A549 (cell line): ENCODE measurements around the gene FNIP2. TPM values are rescaled to one million over a fixed set of nuclear protein-coding genes. Genes with fewer than 3 reads are reported as not detected.

ENCODE experiments used
- ATAC-seq, 2 experiments: fragments of 200-7000 bp in 1 of 2; fragments of >200 bp in 1 of 2; cut with Nextera tagmentation in 1 of 2; cut with Tn5 transposase in 1 of 2; 3 replicates each; pipeline versions ENCODE4 v1.8.0 to v1.9.1; 2018 to 2020; ENCODE audit warnings: mild to moderate bottlenecking in 1 of 2, moderate library complexity in 1 of 2
- CTCF ChIA-PET: fragments of 300-600 bp; sonication (Branson Sonifier 250); formaldehyde crosslinking; extraction: SDS; loops from one replicate; lab custom pipeline; 2021; ENCODE audit warnings: antibody characterized with exemption, inconsistent platforms; lab: Yijun Ruan, JAX
- POLR2A ChIA-PET: fragments of 350-600 bp; formaldehyde crosslinking; extraction: SDS; loops from one replicate; lab custom pipeline; 2021; ENCODE audit warnings: antibody characterized with exemption, inconsistent platforms; lab: Yijun Ruan, JAX
- DNase-seq, 2 experiments: peaks; one replicate each; pipeline versions ENCODE4 v3.0.0 to v3.0.0-alpha.2; 2011 to 2016; ENCODE audit warnings: low read depth in 1 of 2, low spot score in 1 of 2
- FAIRE-seq: peaks from 2 replicates; lab custom pipeline; 2011; peaks lifted over from hg19 to GRCh38; lab: Jason Lieb, UNC
- H3K27ac ChIP-seq, 2 experiments: fragments of >200 bp; sonication (Bioruptor Twin); formaldehyde crosslinking; 3 replicates each; pipeline ENCODE4 v1.5.1; 2016 to 2017
- H3K4me1 ChIP-seq: fragments of >200 bp; sonication (Bioruptor Twin); formaldehyde crosslinking; 3 replicates; pipeline ENCODE4 v1.6.1; 2016
- H3K4me2 ChIP-seq: fragments of >200 bp; sonication (Bioruptor Twin); formaldehyde crosslinking; 3 replicates; pipeline ENCODE4 v1.6.1; 2016
- H3K4me3 ChIP-seq: fragments of >200 bp; sonication (Bioruptor Twin); formaldehyde crosslinking; 3 replicates; pipeline ENCODE4 v1.5.1; 2016
- H3K9me3 ChIP-seq: fragments of >200 bp; sonication (Bioruptor Twin); formaldehyde crosslinking; 3 replicates; pipeline ENCODE4 v1.6.1; 2016
- BCL3 ChIP-seq: fragments of >200 bp; sonication (Bioruptor Twin); formaldehyde crosslinking; IDR thresholded peaks from 3 replicates; pipeline ENCODE4 v1.6.1; 2016
- CBX8 ChIP-seq: fragments of 200-600 bp; sonication (generic); IDR thresholded peaks from 2 replicates; pipeline ENCODE4 v1.6.1; 2016
- CEBPB ChIP-seq, 2 experiments: fragments of >200 bp in 1 of 2; sonication (Bioruptor Twin) in 1 of 2; formaldehyde crosslinking in 1 of 2; IDR thresholded peaks; 2 replicates each; pipeline ENCODE4 v1.6.1; 2012 to 2016
- CHD2 ChIP-seq: fragments of 150-350 bp; IDR thresholded peaks from 2 replicates; pipeline ENCODE4 v1.6.1; 2014; ENCODE audit warnings: low read length; ENCODE audit not compliant: partially characterized antibody
- CHD4 ChIP-seq: fragments of 200-600 bp; sonication (generic); IDR thresholded peaks from 2 replicates; pipeline ENCODE4 v1.6.1; 2016; ENCODE audit warnings: antibody characterized with exemption, mild to moderate bottlenecking, borderline replicate concordance
- CTCF ChIP-seq: fragments of >200 bp; sonication (Bioruptor Twin); formaldehyde crosslinking; IDR thresholded peaks from 3 replicates; pipeline ENCODE4 v1.5.1; 2016
- E2F6 ChIP-seq: IDR thresholded peaks from 2 replicates; pipeline ENCODE4 v1.6.1; 2012; ENCODE audit warnings: low read depth, borderline replicate concordance
- EHF ChIP-seq: fragments of 250-450 bp; sonication (Bioruptor Pico); IDR thresholded peaks from 2 replicates; pipeline ENCODE4 v1.5.0; 2020; ENCODE audit warnings: mild to moderate bottlenecking
- EP300 ChIP-seq, 2 experiments: fragments of >200 bp; sonication (Bioruptor Twin); formaldehyde crosslinking; IDR thresholded peaks; 2 replicates in 1 of 2; 3 replicates in 1 of 2; pipeline ENCODE4 v1.6.1; 2016 to 2017
- ESRRA ChIP-seq: fragments of 150-350 bp; IDR thresholded peaks from 2 replicates; pipeline ENCODE4 v1.6.1; 2014; ENCODE audit warnings: mild to moderate bottlenecking, low read length, borderline replicate concordance
- FOSB ChIP-seq: fragments of 250-450 bp; sonication (Bioruptor Pico); IDR thresholded peaks from 2 replicates; pipeline ENCODE4 v1.5.0; 2020; ENCODE audit warnings: mild to moderate bottlenecking, moderate library complexity
- FOSL2 ChIP-seq, 2 experiments: fragments of 450-650 bp in 1 of 2; fragments of >200 bp in 1 of 2; sonication (Bioruptor Twin) in 1 of 2; formaldehyde crosslinking; IDR thresholded peaks; 2 replicates each; pipeline versions ENCODE4 v1.5.0 to v1.6.1; 2016 to 2020; ENCODE audit warnings: mild to moderate bottlenecking in 1 of 2, moderate library complexity in 1 of 2
- HDAC2 ChIP-seq: fragments of 200-600 bp; sonication (generic); IDR thresholded peaks from 2 replicates; pipeline ENCODE4 v1.6.1; 2016
- HOXA7 ChIP-seq: fragments of 250-450 bp; sonication (Bioruptor Pico); IDR thresholded peaks from 2 replicates; pipeline ENCODE4 v1.5.0; 2020; ENCODE audit warnings: mild to moderate bottlenecking, moderate library complexity
- KDM5A ChIP-seq: fragments of 200-600 bp; sonication (generic); IDR thresholded peaks from 2 replicates; pipeline ENCODE4 v1.6.1; 2016; ENCODE audit warnings: antibody characterized with exemption, mild to moderate bottlenecking
- MAFK ChIP-seq: fragments of 450-650 bp; IDR thresholded peaks from 2 replicates; pipeline ENCODE4 v1.6.1; 2014; ENCODE audit not compliant: partially characterized antibody
- MAZ ChIP-seq: fragments of 150-350 bp; IDR thresholded peaks from 2 replicates; pipeline ENCODE4 v1.6.1; 2014; ENCODE audit warnings: antibody characterized with exemption, low read depth, low read length, borderline replicate concordance
- NPAS2 ChIP-seq: fragments of 250-450 bp; sonication (Bioruptor Pico); IDR thresholded peaks from 2 replicates; pipeline ENCODE4 v1.8.0; 2022; ENCODE audit warnings: mild to moderate bottlenecking, moderate library complexity, borderline replicate concordance
- NR3C1 ChIP-seq: fragments of >200 bp; sonication (Bioruptor Twin); formaldehyde crosslinking; IDR thresholded peaks from 3 replicates; pipeline ENCODE4 v1.6.1; 2017
- PHF8 ChIP-seq: fragments of 200-600 bp; sonication (generic); IDR thresholded peaks from 2 replicates; pipeline ENCODE4 v1.6.1; 2016; ENCODE audit warnings: low read depth, mild to moderate bottlenecking, antibody characterized with exemption, moderate library complexity, borderline replicate concordance
- POLR2A ChIP-seq: IDR thresholded peaks from 2 replicates; pipeline ENCODE4 v1.6.1; 2012; ENCODE audit warnings: mild to moderate bottlenecking, low read length
- RARB ChIP-seq: fragments of 250-450 bp; sonication (Bioruptor Pico); IDR thresholded peaks from 2 replicates; pipeline ENCODE4 v1.8.0; 2021; ENCODE audit warnings: mild to moderate bottlenecking, moderate library complexity
- RCOR1 ChIP-seq: fragments of 150-350 bp; IDR thresholded peaks from 2 replicates; pipeline ENCODE4 v1.6.1; 2014; ENCODE audit warnings: antibody characterized with exemption, low read length, low read depth
- RFX5 ChIP-seq: fragments of 450-650 bp; IDR thresholded peaks from 2 replicates; pipeline ENCODE4 v1.7.1; 2014; ENCODE audit warnings: antibody characterized with exemption, mild to moderate bottlenecking, moderate library complexity
- TP53 ChIP-seq: fragments of 250-450 bp; sonication (Bioruptor Pico); IDR thresholded peaks from 2 replicates; pipeline ENCODE4 v1.5.0; 2021; ENCODE audit warnings: mild to moderate bottlenecking, moderate library complexity
- ZC3H11A ChIP-seq: fragments of 450-650 bp; IDR thresholded peaks from 2 replicates; pipeline ENCODE4 v1.6.1; 2014; ENCODE audit warnings: antibody characterized with exemption, mild to moderate bottlenecking
- WGBS: methylation state at CpG from one replicate; pipeline ENCODE4 v1.1.6; 2017; ENCODE audit errors: missing lambda C conversion rate; 5-methylcytosine and 5-hydroxymethylcytosine counted together
- polyA plus RNA-seq, 4 experiments: library from polyadenylated mRNA; depleted of rRNA in 3 of 4; stranded (reverse); fragments of >200 nt; fragmentation: RNase III in 1 of 4; extraction: RNeasy Plus Mini Kit Qiagen cat#74134 plus additional on column Dnase treatment in 1 of 4; gene quantifications; 2 replicates in 3 of 4; 3 replicates in 1 of 4; pipeline ENCODE4 v1.2.3, GENCODE V29; 2011 to 2017

FNIP2 gene
- polyA plus RNA-seq, 2 of the 4 experiments (the other 2 are of a cell fraction) = 2.0 to 2.5 TPM

GRCh38 chr4:158786121-158786601, 17.3 kb downstream of the FNIP2 start:
- Histone ChIP-seq H3K27ac (no peak overlapping the region), H3K4me2 (peak overlapping the region; percentile 38; the same call in 2 of the 3 replicates)
- POLR2A ChIA-PET = no interaction called here
- DNase-seq (no peak), ATAC-seq (no peak), FAIRE-seq (no peak)
- 43% methylated on average over 4 of the region's 4 CpGs for WGBS
- CTCF ChIA-PET = interaction anchor here (1.7 kb wide), 1 partner anchor 56 kb away, joined by 4 read pairs; no protein-coding TSS in a partner anchor
- TF ChIP-seq PHF8 (no peak), NPAS2 (CRISPR knock-in tag) (no peak), CBX8 (no peak), BCL3 (no peak), CTCF (no peak), CHD2 (no peak), HDAC2 (no peak), RFX5 (no peak), ESRRA (no peak), RARB (CRISPR knock-in tag) (no peak)
- TF ChIP-seq, all 56 proteins: peak for 0
- no peaks in the 10 kb centered on the region for H3K9me3 ChIP-seq
- peaks cover 38% of the 10 kb centered on the region for H3K4me1 ChIP-seq
- H3K4me3 ChIP-seq = no peak overlapping the region

GRCh38 chr4:158786955-158787354, 18.1 kb downstream of the FNIP2 start:
- DNase-seq (no peak), ATAC-seq (no peak), FAIRE-seq (no peak)
- TF ChIP-seq FOSB (CRISPR knock-in tag) = no peak
- no peak for TF ChIP-seq NR3C1
- no peak for TF ChIP-seq E2F6
- TF ChIP-seq CTCF = no peak
- TF ChIP-seq KDM5A = no peak
- no peak for TF ChIP-seq ZC3H11A
- TF ChIP-seq FOSL2 (IDR thresholded peaks at IDR 0.05) = no peak
- TF ChIP-seq FOSL2 (CRISPR knock-in tag; IDR thresholded peaks at IDR 0.05) = no peak
- TF ChIP-seq RFX5 = no peak
- TF ChIP-seq NPAS2 (CRISPR knock-in tag) = no peak
- TF ChIP-seq BCL3 = no peak
- no peak for TF ChIP-seq TP53 (CRISPR knock-in tag)
- TF ChIP-seq CEBPB (IDR thresholded peaks at IDR 0.05) = no peak
- no peak for TF ChIP-seq MAZ
- no peak for TF ChIP-seq RCOR1
- no peak for TF ChIP-seq EP300 (IDR thresholded peaks at IDR 0.05)
- no peak for TF ChIP-seq CHD4
- TF ChIP-seq MAFK = no peak
- TF ChIP-seq EHF (CRISPR knock-in tag) = no peak
- TF ChIP-seq POLR2A = no peak
- TF ChIP-seq HOXA7 (CRISPR knock-in tag) = no peak
- ChIA-PET POLR2A (no interaction called here), CTCF (interaction anchor here (0.6 to 1.7 kb wide), 2 partner anchors 57 to 408 kb away, joined by 4 read pairs; no protein-coding TSS in a partner anchor)
- Histone ChIP-seq H3K27ac (no peak overlapping the region), H3K4me2 (no peak overlapping the region), H3K4me1 (peaks cover 34% of the 10 kb centered on the region), H3K4me3 (no peak overlapping the region), H3K9me3 (no peaks in the 10 kb centered on the region)
